Activated CD8-positive, alpha-beta T cell treated with anti-CD3 and anti-CD28 coated beads, Interleukin-2, amount 10 ng/mL, durations not matched to agents 7 days and 5 days (primary cell): ENCODE measurements around the gene TMX2. TPM values are rescaled to one million over a fixed set of nuclear protein-coding genes. Genes with fewer than 3 reads are reported as not detected.
A peak's percentile ranks its signal among the peaks of the same experiment; 100 is the strongest.
"Not testable (repeated sequence)": the region's sequence is repeated elsewhere in the genome, so short reads cannot be mapped to it uniquely, and the experiment has no call there.

Experiments
- ATAC-seq: fragments of 150-1000 bp; cut with Tn5 transposase; one replicate; pipeline ENCODE4 v1.10.0; 2021; ENCODE audit warnings: moderate library complexity
- CTCF ChIA-PET: fragments of 350-600 bp; sonication (Branson Sonifier 250); formaldehyde crosslinking; loops from one replicate; lab custom pipeline; 2021; ENCODE audit warnings: antibody characterized with exemption; lab: Charles Lee
- POLR2A ChIA-PET: fragments of 350-600 bp; sonication (Branson Sonifier 250); formaldehyde crosslinking; loops from one replicate; lab custom pipeline; 2021; ENCODE audit warnings: antibody characterized with exemption; lab: Charles Lee
- DNase-seq: peaks from one replicate; pipeline ENCODE4 v3.0.0-alpha.2; 2020
- H3K27ac Mint-ChIP-seq: one replicate; pipeline ENCODE4 v1.8.0; 2021; ENCODE audit warnings: mild to moderate bottlenecking, mixed read lengths
- H3K27me3 Mint-ChIP-seq: one replicate; pipeline ENCODE4 v1.8.0; 2021; ENCODE audit warnings: low read depth, mixed read lengths
- H3K36me3 Mint-ChIP-seq: one replicate; pipeline ENCODE4 v1.8.0; 2021; ENCODE audit warnings: low read depth, mixed read lengths
- H3K4me1 Mint-ChIP-seq: one replicate; pipeline ENCODE4 v1.8.0; 2021; ENCODE audit warnings: low read depth, mixed read lengths
- H3K4me3 Mint-ChIP-seq: one replicate; pipeline ENCODE4 v1.8.0; 2021; ENCODE audit warnings: mild to moderate bottlenecking, mixed read lengths
- H3K9me3 Mint-ChIP-seq: one replicate; pipeline ENCODE4 v1.8.0; 2022; ENCODE audit warnings: mixed read lengths; ENCODE audit not compliant: insufficient read depth
- total RNA-seq, 2 experiments: library from RNA; stranded (reverse); gene quantifications; one replicate each; pipeline ENCODE4 v1.2.3, GENCODE V29; 2021

TMX2 gene
- total RNA-seq, 2 experiments from 2014 or later: 65.0 to 68.7 TPM

DNA sequence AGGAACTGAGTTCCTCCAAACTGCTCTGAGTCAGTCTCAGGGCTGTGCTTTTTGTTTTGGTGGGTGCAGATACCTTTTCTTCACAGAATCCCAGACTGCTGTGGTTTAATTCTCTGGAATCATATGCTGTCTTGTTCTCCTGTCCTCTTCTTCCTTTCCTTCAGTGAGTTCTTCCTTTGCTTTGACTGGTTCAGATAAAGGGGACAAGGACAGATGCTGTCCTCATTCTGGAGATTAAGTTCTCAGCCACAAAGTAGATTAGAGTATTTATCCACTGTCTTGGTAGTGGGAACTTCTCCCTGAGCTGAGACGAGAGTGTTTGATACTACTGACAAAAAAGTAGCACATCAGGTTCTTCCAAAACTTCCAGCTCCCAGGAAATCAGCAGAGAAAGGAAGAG is 31.2 kb upstream of the TMX2 start:
- CTCF ChIA-PET: interaction anchor here (1.2 to 10.3 kb wide), 2 partner anchors 39 to 119 kb away, joined by 3 to 55 read pairs; no protein-coding TSS in a partner anchor

DNA sequence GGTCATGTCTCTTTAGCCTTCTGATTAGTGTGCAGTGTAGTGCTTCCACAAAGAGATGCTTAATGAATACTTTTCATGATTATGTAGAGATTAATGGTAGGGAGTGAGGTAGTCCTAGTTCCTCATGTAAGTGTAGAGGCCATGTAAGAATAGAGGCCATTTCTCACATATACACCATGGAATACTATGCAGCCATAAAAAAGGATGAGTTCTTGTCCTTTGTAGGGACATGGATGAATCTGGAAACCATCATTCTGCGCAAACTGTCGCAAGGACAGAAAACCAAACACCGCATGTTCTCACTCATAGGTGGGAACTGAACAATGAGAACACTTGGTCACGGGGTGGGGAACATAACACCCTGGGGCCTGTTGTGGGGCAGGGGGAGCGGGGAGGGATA is 21.9 kb upstream of the TMX2 start:
- H3K27ac Mint-ChIP-seq, H3K9me3 Mint-ChIP-seq, CTCF ChIA-PET, DNase-seq, POLR2A ChIA-PET, H3K4me1 Mint-ChIP-seq, ATAC-seq, H3K27me3 Mint-ChIP-seq, H3K4me3 Mint-ChIP-seq: not testable (repeated sequence)
- peaks cover 59% of the 10 kb centered on the region for H3K36me3 Mint-ChIP-seq

More for the DNA sequence above, 31.2 kb upstream of the TMX2 start:
- POLR2A ChIA-PET: no interaction called here
- DNase-seq: no peak
- Mint-ChIP-seq H3K9me3 (no peaks in the 10 kb centered on the region), H3K27ac (no peak overlapping the region), H3K4me1 (peaks cover 26% of the 10 kb centered on the region), H3K36me3 (peaks cover 62% of the 10 kb centered on the region), H3K27me3 (no peaks in the 10 kb centered on the region), H3K4me3 (no peak overlapping the region)
- no peak for ATAC-seq

DNA sequence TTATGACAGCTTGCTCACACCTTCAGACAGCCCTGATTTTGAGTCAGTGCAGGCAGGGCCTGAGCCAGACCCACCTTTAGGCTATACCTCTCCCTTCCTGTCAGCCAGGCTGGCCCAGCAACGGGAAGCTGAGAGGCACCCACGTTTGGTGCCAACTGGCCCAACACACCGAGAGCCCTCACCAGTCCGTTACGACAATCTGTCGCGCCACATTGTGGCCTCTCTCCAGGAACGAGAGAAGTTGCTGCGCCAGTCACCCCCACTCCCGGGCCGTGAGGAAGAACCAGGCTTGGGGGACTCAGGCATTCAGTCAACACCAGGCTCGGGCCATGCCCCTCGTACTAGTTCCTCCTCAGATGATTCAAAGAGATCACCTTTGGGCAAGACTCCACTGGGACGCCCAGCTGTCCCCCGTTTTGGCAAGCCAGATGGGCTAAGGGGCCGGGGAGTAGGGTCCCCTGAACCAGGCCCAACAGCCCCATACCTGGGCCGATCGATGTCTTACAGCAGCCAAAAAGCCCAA is 13.5 kb upstream of the TMX2 start:
- Mint-ChIP-seq H3K27me3 (no peaks in the 10 kb centered on the region), H3K36me3 (peaks cover 58% of the 10 kb centered on the region), H3K4me3 (no peak overlapping the region), H3K9me3 (no peaks in the 10 kb centered on the region), H3K27ac (no peak overlapping the region), H3K4me1 (no peaks in the 10 kb centered on the region)
- ATAC-seq (peak; percentile 25), DNase-seq (no peak)
- ChIA-PET POLR2A (interaction anchor here (1.1 kb wide), 1 partner anchor 43 kb away, joined by 3 read pairs; the partner anchor contains the start of gene SELENOH), CTCF (interaction anchor here (4.0 kb wide), 1 partner anchor 102 kb away, joined by 18 read pairs; no protein-coding TSS in a partner anchor)

DNA sequence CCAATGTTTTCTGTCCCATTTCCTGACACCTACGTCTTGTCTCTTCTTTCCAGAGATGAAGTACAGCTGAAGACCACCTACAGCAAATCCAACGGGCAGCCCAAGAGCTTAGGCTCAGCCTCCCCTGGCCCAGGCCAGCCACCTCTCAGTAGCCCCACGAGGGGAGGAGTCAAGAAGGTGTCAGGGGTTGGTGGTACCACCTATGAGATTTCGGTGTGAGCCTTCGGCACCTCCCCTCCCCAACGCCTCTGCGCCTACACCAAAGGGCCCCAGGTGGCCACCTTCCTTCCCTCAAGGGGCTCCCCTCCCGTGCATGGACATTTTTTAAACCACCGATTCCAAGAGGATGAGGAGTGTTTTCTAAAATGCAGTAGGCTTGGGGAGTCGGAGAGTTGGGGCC is 12.6 kb upstream of the TMX2 start:
- Mint-ChIP-seq H3K36me3 (peaks cover 63% of the 10 kb centered on the region), H3K4me1 (no peaks in the 10 kb centered on the region), H3K4me3 (no peak overlapping the region), H3K9me3 (no peaks in the 10 kb centered on the region), H3K27me3 (no peaks in the 10 kb centered on the region), H3K27ac (no peak overlapping the region)
- POLR2A ChIA-PET: interaction anchor here (0.7 to 1.1 kb wide), 2 partner anchors 30 to 42 kb away, joined by 3 read pairs; partner anchors contain the start of gene SELENOH
- ATAC-seq (no peak), DNase-seq (no peak)
- CTCF ChIA-PET: interaction anchor here (4.0 kb wide), 1 partner anchor 101 kb away, joined by 18 read pairs; no protein-coding TSS in a partner anchor

DNA sequence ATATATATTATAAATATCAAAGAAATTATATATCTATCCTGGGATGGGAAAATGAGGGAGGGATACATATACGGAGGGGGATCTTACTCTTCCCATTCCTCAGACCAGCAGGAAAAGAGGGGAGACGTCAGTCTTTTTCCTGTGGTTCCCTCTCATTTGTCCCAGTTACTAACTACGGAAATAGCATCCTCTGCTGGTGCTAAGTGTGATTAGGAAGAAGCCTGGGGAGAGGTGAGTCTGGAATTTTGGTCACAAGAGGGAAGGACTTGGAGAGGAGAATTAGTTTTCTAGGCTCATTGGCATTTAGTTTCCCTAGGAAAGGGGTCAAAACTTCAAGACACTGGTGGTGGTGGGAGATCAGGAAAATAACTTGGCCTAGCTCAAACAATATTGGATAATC is 12.0 kb upstream of the TMX2 start:
- DNase-seq: no peak
- Mint-ChIP-seq H3K27ac (no peak overlapping the region), H3K4me3 (no peak overlapping the region), H3K9me3 (no peaks in the 10 kb centered on the region), H3K36me3 (peaks cover 61% of the 10 kb centered on the region), H3K27me3 (no peaks in the 10 kb centered on the region), H3K4me1 (no peaks in the 10 kb centered on the region)
- POLR2A ChIA-PET: interaction anchor here (0.6 kb wide), 1 partner anchor 41 kb away, joined by 3 read pairs; no protein-coding TSS in a partner anchor
- ATAC-seq: no peak
- CTCF ChIA-PET: interaction anchor here (1.1 kb wide), 1 partner anchor 9 kb away, joined by 3 read pairs; no protein-coding TSS in a partner anchor

DNA sequence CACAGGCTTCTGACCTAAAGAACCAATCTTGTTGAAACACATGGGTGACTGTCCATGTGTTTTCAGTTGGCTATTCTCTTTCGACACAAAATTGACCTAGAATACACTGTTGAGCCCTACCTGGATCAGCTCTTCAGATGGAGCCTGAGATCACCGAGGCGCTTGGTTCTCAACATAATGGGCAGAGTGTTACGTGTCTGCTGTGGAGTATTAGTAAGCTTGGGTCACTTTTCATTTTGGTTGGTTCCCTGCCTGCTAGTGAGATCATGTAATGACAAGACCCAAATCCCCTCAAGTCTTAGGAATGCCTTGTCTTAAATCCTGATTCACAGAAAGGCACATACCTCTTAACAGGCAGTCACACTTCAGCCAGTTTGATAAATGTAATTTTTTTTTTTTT is 9.1 kb upstream of the TMX2 start:
- Mint-ChIP-seq H3K27ac (no peak overlapping the region), H3K4me3 (no peak overlapping the region), H3K9me3 (no peaks in the 10 kb centered on the region), H3K4me1 (peaks cover under 1% of the 10 kb centered on the region), H3K36me3 (peaks cover 61% of the 10 kb centered on the region), H3K27me3 (no peaks in the 10 kb centered on the region)
- POLR2A ChIA-PET: no interaction called here
- CTCF ChIA-PET: interaction anchor here (7.8 kb wide), 1 partner anchor 98 kb away, joined by 35 read pairs; no protein-coding TSS in a partner anchor
- no peak for DNase-seq
- ATAC-seq: no peak

DNA sequence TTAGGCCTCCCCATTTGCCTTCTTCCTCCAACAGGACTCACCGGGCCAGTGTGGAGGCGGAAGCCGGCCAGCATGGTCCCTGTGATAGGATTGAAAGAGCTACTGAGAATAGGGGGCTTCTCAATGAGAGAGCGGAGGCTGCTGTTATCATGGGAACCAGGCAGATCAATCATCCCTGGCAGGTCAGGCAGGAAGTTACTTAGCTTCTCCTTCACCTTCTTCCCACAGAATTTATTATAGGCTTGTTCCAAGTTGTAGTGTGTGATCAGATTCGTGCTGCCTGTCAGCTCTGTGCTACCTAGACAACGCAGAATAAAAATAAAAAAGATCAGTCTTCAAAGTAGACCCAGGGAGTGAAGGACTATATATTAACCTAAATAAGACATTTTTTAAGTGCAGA is 7.5 kb upstream of the TMX2 start:
- H3K27me3 Mint-ChIP-seq: no peaks in the 10 kb centered on the region
- no peak for ATAC-seq
- ChIA-PET CTCF (interaction anchor here (1.9 to 7.8 kb wide), 2 partner anchors 43 to 96 kb away, joined by 4 to 35 read pairs; no protein-coding TSS in a partner anchor), POLR2A (no interaction called here)
- H3K4me1 Mint-ChIP-seq: peaks cover 7% of the 10 kb centered on the region
- H3K9me3 Mint-ChIP-seq: no peaks in the 10 kb centered on the region
- no peak overlapping the region for H3K27ac Mint-ChIP-seq
- no peak overlapping the region for H3K4me3 Mint-ChIP-seq
- H3K36me3 Mint-ChIP-seq: peaks cover 50% of the 10 kb centered on the region
- no peak for DNase-seq

DNA sequence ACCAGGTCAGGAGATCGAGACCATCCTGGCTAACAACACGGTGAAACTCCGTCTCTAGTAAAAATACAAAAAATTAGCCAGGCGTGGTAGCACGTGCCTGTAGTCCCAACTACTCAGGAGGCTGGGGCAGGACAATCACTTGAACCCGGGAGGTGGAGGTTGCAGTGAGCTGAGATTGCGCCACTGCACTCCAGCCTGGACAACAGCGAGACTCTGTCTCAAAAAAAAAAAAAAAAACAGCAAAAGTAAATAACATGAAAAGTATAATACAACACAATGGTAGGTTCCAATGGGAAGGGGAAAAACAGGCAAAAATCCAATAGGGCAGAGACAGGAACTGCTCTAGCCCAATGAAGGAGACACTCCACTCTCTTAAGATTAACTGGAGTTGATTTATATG is 7.0 kb upstream of the TMX2 start:
- H3K36me3 Mint-ChIP-seq: peaks cover 50% of the 10 kb centered on the region
- DNase-seq, POLR2A ChIA-PET, ATAC-seq, H3K9me3 Mint-ChIP-seq, H3K4me3 Mint-ChIP-seq, H3K27ac Mint-ChIP-seq, H3K27me3 Mint-ChIP-seq: not testable (repeated sequence)
- peaks cover 10% of the 10 kb centered on the region for H3K4me1 Mint-ChIP-seq
- CTCF ChIA-PET: interaction anchor here (1.9 to 7.8 kb wide), 2 partner anchors 43 to 96 kb away, joined by 4 to 35 read pairs; no protein-coding TSS in a partner anchor

DNA sequence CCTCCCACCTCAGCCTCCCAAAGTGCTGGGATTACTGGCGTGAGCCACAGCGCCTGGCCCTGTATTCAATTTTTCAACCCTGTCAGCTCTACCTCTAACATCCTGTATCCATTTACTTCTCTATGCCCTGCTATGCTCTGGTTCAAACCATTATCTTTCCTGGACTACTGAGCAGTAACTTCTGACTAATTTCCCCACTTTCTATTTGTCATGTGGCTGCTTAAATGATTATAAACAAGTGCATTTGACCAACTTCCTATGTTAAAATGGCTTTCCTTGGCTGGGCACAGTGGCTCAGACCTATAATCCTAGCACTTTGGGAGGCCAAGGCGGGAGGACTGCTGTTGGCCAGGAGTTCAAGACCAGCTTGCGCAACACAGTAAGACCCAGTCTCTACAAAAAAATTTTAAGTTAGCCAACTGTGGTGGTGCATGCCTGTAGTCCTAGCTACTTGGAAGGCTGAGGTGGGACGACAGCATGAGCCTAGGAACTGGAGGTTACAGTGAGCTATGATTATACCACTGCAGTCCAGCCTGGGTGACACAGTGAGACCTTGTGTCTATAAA is 2.5 kb upstream of the TMX2 start:
- CTCF ChIA-PET: interaction anchor here (1.4 to 5.9 kb wide), 4 partner anchors 9 to 920 kb away, joined by 3 to 57 read pairs (median 5); no protein-coding TSS in a partner anchor

DNA sequence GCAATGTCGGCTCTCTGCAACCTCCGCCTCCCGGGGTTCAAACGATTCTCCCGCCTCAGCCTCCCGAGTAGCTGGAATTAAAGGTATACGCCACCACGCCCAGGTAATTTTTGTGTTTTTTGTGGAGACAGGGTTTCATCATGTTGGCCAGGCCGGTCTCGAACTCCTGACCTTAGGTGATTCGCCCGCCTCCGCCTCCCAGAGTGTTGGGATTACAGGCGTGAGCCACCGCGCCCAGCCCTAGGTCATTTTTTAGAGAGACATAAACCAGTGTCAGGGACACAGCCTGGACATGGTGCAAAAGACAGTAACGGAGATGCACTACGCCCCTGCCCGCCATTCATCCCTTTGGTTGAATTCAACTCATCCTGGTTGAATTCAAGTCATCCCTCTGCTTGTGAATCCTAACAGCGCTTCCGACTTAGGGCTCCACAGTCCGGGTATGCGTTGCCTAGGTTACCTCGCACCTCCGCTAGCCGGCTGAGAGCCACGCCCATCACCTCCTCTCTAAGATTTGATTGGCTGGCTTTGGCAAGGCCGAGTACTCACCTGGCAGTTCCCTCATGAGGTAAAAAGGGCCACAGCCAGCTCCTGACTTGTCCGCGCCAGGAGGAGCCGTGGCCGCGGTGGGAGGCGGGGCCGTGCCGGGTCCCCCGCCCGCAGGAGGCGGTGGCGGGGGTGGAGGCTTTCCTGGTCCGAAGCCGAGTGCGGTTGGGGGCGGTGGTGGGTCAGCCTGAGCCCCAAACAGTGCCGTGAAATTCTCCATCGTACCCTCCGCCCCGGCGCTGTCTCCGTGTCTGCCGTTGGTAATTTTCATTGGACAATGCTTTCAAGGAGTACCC is 758 bp upstream of the TMX2 start, which contains the start of gene MED19:
MED19 (minus strand) TSS at position 802 of the 842 bp plus-strand sequence; CDS start at position 766, 36 bp downstream.
- peak; percentile 59 for ATAC-seq
- Mint-ChIP-seq H3K27me3 (no peaks in the 10 kb centered on the region), H3K4me3 (peak within 1 kb of the TSS; percentile 100), H3K4me1 (peaks cover 41% of the 10 kb centered on the region), H3K9me3 (no peaks in the 10 kb centered on the region), H3K36me3 (peaks cover 25% of the 10 kb centered on the region), H3K27ac (peak within 1 kb of the TSS; percentile 100)
- CTCF ChIA-PET: interaction anchor here (0.7 to 5.9 kb wide), 8 partner anchors 10 to 218 kb away, joined by 3 to 57 read pairs (median 4); partner anchors contain the start of genes BTBD18, SELENOH and UBE2L6
- POLR2A ChIA-PET: interaction anchor here (0.6 to 2.2 kb wide), 9 partner anchors 15 to 287 kb away, joined by 3 to 17 read pairs (median 3); partner anchors contain the start of gene SELENOH
- peak; percentile 86 for DNase-seq

More for the DNA sequence above, 2.5 kb upstream of the TMX2 start:
- H3K27me3 Mint-ChIP-seq: no peaks in the 10 kb centered on the region
- H3K4me3 Mint-ChIP-seq: no peak overlapping the region
- H3K27ac Mint-ChIP-seq: no peak overlapping the region
- H3K36me3 Mint-ChIP-seq: peaks cover 27% of the 10 kb centered on the region
- ATAC-seq: no peak
- H3K9me3 Mint-ChIP-seq: no peaks in the 10 kb centered on the region
- peaks cover 40% of the 10 kb centered on the region for H3K4me1 Mint-ChIP-seq
- DNase-seq: no peak
- POLR2A ChIA-PET: interaction anchor here (1.3 kb wide), 1 partner anchor 32 kb away, joined by 4 read pairs; no protein-coding TSS in a partner anchor

DNA sequence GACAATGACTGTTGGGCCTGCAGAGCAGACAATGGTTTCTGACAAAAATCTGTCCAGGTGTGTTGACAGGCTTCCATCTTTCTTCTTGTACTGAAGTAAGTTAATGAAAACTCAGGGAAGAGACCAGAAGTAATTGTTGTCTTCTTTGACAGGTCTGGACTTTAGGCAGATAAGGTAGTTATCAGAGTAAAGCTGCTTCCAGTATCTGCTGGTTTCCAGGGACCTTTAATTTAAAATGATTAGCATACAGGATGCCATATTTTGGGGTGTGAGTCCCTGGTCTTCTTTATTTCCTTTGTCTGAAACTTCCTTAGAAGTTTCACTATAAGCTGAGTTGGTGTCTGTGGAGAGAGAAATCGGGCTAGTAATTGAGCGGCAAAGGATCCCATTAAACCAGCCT is 1.4 kb downstream of the TMX2 start:
- DNase-seq (no peak), ATAC-seq (no peak)
- Mint-ChIP-seq H3K4me3 (peak overlapping the region; percentile 100), H3K27me3 (no peaks in the 10 kb centered on the region), H3K36me3 (peaks cover 20% of the 10 kb centered on the region), H3K27ac (peak overlapping the region; percentile 100), H3K9me3 (no peaks in the 10 kb centered on the region), H3K4me1 (peaks cover 37% of the 10 kb centered on the region)
- CTCF ChIA-PET: interaction anchor here (1.0 to 5.9 kb wide), 5 partner anchors 9 to 146 kb away, joined by 3 to 57 read pairs (median 4); partner anchors contain the start of genes SELENOH and UBE2L6
- POLR2A ChIA-PET: interaction anchor here (0.7 kb wide), 1 partner anchor 28 kb away, joined by 4 read pairs; the partner anchor contains the start of gene SELENOH
